Liver (tissue), 9 donors: ENCODE measurements around the gene PDE12. TPM values are rescaled to one million over a fixed set of nuclear protein-coding genes. Genes with fewer than 3 reads are reported as not detected.
A peak's percentile ranks its signal among the peaks of the same experiment; 100 is the strongest.

Experiments used
- DNase-seq: peaks from one replicate; pipeline ENCODE4 v3.0.0-alpha.2; 2017; ENCODE audit warnings: low spot score
- H3K27ac ChIP-seq, 2 donors: one replicate each; pipeline ENCODE4 v1.7.0; 2013; ENCODE audit warnings: inconsistent platforms in 2 of 2, low read length in 2 of 2, control low read depth in 1 of 2, low read depth in 1 of 2, mild to moderate bottlenecking in 1 of 2
- H3K27me3 ChIP-seq, 4 donors: one replicate each; pipeline versions ENCODE4 v1.6.1 to v1.7.0; 2013; ENCODE audit warnings: low read length in 3 of 4, inconsistent platforms in 1 of 4, mild to moderate bottlenecking in 1 of 4, moderate library complexity in 1 of 4; ENCODE audit not compliant: control insufficient read depth in 4 of 4, insufficient read depth in 4 of 4
- H3K36me3 ChIP-seq, 4 donors: one replicate each; pipeline versions ENCODE4 v1.6.1 to v1.7.0; 2013; ENCODE audit warnings: low read length in 3 of 4, mild to moderate bottlenecking in 3 of 4, low read depth in 1 of 4, moderate library complexity in 1 of 4; ENCODE audit not compliant: control insufficient read depth in 4 of 4, insufficient read depth in 3 of 4
- H3K4me1 ChIP-seq, 4 donors: one replicate each; pipeline versions ENCODE4 v1.6.1 to v1.7.0; 2013; ENCODE audit warnings: low read length in 3 of 4, mild to moderate bottlenecking in 3 of 4, moderate library complexity in 1 of 4; ENCODE audit not compliant: control insufficient read depth in 4 of 4, insufficient read depth in 4 of 4
- H3K4me3 ChIP-seq, 3 donors: one replicate each; pipeline versions ENCODE4 v1.6.1 to v1.7.0; 2013; ENCODE audit warnings: low read length in 3 of 3, control low read depth in 1 of 3, low read depth in 1 of 3, mild to moderate bottlenecking in 1 of 3
- H3K9ac ChIP-seq, 2 donors: one replicate each; pipeline ENCODE4 v1.7.0; 2013; ENCODE audit warnings: low read length in 2 of 2, mild to moderate bottlenecking in 2 of 2, moderate library complexity in 2 of 2, control low read depth in 1 of 2, low read depth in 1 of 2
- H3K9me3 ChIP-seq, 4 donors: one replicate each; pipeline versions ENCODE4 v1.6.1 to v1.7.0; 2013; ENCODE audit warnings: low read length in 3 of 4; ENCODE audit not compliant: control insufficient read depth in 4 of 4
- ATF3 ChIP-seq: IDR thresholded peaks from 2 replicates; pipeline ENCODE4 v1.6.1; 2016; ENCODE audit warnings: antibody characterized with exemption
- EGR1 ChIP-seq, 2 donors: IDR thresholded peaks; 2 replicates each; pipeline ENCODE4 v1.6.1; 2016 to 2018; ENCODE audit warnings: antibody characterized with exemption in 2 of 2, low read depth in 2 of 2
- FOXA1 ChIP-seq: IDR thresholded peaks from 2 replicates; pipeline ENCODE4 v1.6.1; 2016; ENCODE audit warnings: antibody characterized with exemption
- FOXA2 ChIP-seq: IDR thresholded peaks from 2 replicates; pipeline ENCODE4 v1.6.1; 2016; ENCODE audit warnings: antibody characterized with exemption
- GABPA ChIP-seq, 2 donors: IDR thresholded peaks in 1 of 2; conservative IDR thresholded peaks in 1 of 2; 2 replicates each; pipeline ENCODE4 v1.6.1; 2016; ENCODE audit warnings: antibody characterized with exemption in 2 of 2, mild to moderate bottlenecking in 1 of 2, moderate library complexity in 1 of 2
- HNF4A ChIP-seq, 2 donors: conservative IDR thresholded peaks; 2 replicates each; pipeline ENCODE4 v1.6.1; 2016; ENCODE audit warnings: antibody characterized with exemption in 2 of 2, mild to moderate bottlenecking in 2 of 2
- HNF4G ChIP-seq: IDR thresholded peaks from 2 replicates; pipeline ENCODE4 v1.6.1; 2016; ENCODE audit warnings: antibody characterized with exemption
- JUND ChIP-seq, 2 donors: IDR thresholded peaks; 2 replicates each; pipeline ENCODE4 v1.6.1; 2016; ENCODE audit warnings: antibody characterized with exemption in 2 of 2
- NR2F2 ChIP-seq: IDR thresholded peaks from 2 replicates; pipeline ENCODE4 v1.6.1; 2016; ENCODE audit warnings: antibody characterized with exemption
- RAD21 ChIP-seq, 2 donors: IDR thresholded peaks; 2 replicates each; pipeline ENCODE4 v1.6.1; 2016; ENCODE audit warnings: antibody characterized with exemption in 2 of 2, mild to moderate bottlenecking in 2 of 2
- RXRA ChIP-seq, 2 donors: IDR thresholded peaks; 2 replicates each; pipeline ENCODE4 v1.6.1; 2017 to 2018; ENCODE audit warnings: antibody characterized with exemption in 2 of 2, mild to moderate bottlenecking in 1 of 2
- SP1 ChIP-seq: IDR thresholded peaks from 2 replicates; pipeline ENCODE4 v1.6.1; 2018; ENCODE audit warnings: antibody characterized with exemption, mild to moderate bottlenecking
- TAF1 ChIP-seq: conservative IDR thresholded peaks from 2 replicates; pipeline ENCODE4 v1.6.1; 2016; ENCODE audit warnings: antibody characterized with exemption, mild to moderate bottlenecking
- YY1 ChIP-seq: IDR thresholded peaks from 2 replicates; pipeline ENCODE4 v1.6.1; 2016; ENCODE audit warnings: antibody characterized with exemption, mild to moderate bottlenecking
- ZBTB33 ChIP-seq: IDR thresholded peaks from 2 replicates; pipeline ENCODE4 v1.6.1; 2016; ENCODE audit warnings: antibody characterized with exemption
- WGBS: extraction: QIAGEN DNeasy Blood & Tissue Kit; methylation state at CpG from one replicate; pipeline ENCODE4 v1.1.7; 2013; 5-methylcytosine and 5-hydroxymethylcytosine counted together
- polyA plus RNA-seq, 2 donors: library from polyadenylated mRNA; stranded (reverse) in 1 of 2; unstranded in 1 of 2; fragments of 200-250 nt in 1 of 2; fragments of >200 nt in 1 of 2; fragmentation: Nextera tagmentation in 1 of 2; extraction: Ambion mirVana in 1 of 2; gene quantifications; one replicate each; pipeline versions ENCODE4 v1.2.1 to v1.2.3, GENCODE V29; 2013 to 2015
- total RNA-seq, 2 donors: library from RNA; depleted of rRNA; stranded (reverse); fragments of >200 nt; gene quantifications; one replicate each; pipeline ENCODE4 v1.2.3, GENCODE V29; 2014
- TF ChIP-seq, protein P1 (sequence below): fragments of 150-350 bp; IDR thresholded peaks from 2 replicates; pipeline ENCODE4 v1.5.1; 2017; ENCODE audit warnings: improper control_type of control experiment, low read depth, low read length; ENCODE audit not compliant: missing input control
- TF ChIP-seq, protein P2 (sequence below): IDR thresholded peaks from 2 replicates; pipeline ENCODE4 v1.6.1; 2016; ENCODE audit warnings: antibody characterized with exemption
- TF ChIP-seq, protein P3 (sequence below): IDR thresholded peaks from 2 replicates; pipeline ENCODE4 v1.6.1; 2016; ENCODE audit warnings: antibody characterized with exemption, mild to moderate bottlenecking
- donor health status: healthy.
- donor health status: healthy.
- donor health status: healthy.
- donor health status: healthy.
- donor health status: healthy.

PDE12 gene
- total and polyA plus RNA-seq, 4 donors: 4.8 to 17.8 (median 11.5) TPM

DNA sequence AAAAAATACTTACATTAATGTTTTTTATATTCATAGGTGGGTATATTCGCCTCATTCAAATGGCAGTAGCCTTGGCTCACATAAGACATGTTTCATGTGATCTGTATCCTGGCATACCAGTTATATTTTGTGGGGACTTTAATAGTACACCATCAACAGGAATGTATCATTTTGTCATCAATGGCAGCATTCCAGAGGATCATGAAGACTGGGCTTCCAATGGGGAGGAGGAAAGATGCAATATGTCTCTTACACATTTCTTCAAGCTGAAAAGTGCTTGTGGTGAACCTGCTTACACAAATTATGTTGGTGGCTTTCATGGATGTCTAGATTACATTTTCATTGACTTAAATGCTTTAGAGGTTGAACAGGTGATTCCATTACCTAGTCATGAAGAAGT lies 3.5 kb downstream of the PDE12 start:
- H3K27ac ChIP-seq: no peak overlapping the region
- 99% methylated on average over 1 of the region's 1 CpG for WGBS
- H3K9ac ChIP-seq: no peak overlapping the region
- no peak for DNase-seq
- H3K9me3 ChIP-seq: no peaks in the 10 kb centered on the region
- no peak overlapping the region for H3K4me3 ChIP-seq
- H3K4me1 ChIP-seq: peaks cover 11 to 20% (median 16%) of the 10 kb centered on the region in 4 donors
- H3K36me3 ChIP-seq: peaks cover 2 to 6% (median 4%) of the 10 kb centered on the region in 4 donors
- no peaks in the 10 kb centered on the region for H3K27me3 ChIP-seq
- TF ChIP-seq SP1: no peak
- no peak for TF ChIP-seq ZBTB33
- TF ChIP-seq HNF4G: no peak

DNA sequence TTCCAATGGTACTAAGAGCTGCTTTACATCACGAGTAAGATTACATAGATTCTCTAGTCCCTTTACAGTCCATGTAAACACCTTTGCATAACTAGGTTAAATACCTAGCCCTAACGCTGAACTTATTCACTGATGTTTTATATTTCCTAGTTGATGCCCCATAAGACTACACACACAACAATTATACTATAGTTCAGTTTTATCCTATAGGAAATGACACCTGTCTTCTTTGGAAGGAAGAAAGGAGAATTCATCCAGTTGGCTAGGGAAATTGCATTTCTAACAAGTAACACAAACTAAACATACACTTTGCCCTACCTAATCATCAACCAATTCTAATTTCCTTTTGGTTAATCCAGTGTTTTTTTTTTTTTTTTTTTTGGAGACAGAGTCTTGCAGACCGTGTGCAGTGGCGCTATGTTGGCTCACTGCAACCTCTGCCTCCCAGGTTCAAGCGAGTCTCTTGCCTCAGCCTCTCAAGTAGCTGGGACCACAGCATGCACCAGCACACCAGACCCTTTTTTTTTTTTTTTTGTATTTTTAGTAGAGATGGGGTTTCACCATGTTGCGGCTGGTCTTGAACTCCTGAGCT lies 13.9 kb downstream of the PDE12 start:
- H3K36me3 ChIP-seq: peaks cover 11 to 44% (median 27%) of the 10 kb centered on the region in 4 donors
- H3K27ac ChIP-seq: no peak overlapping the region
- DNase-seq: no peak

GRCh38 chr3:57570878-57571277 lies 14.8 kb downstream of the PDE12 start:
- Histone ChIP-seq H3K36me3 (peaks cover 11 to 53% (median 33%) of the 10 kb centered on the region in 4 donors), H3K4me1 (peaks cover 0 to 6% (median 3%) of the 10 kb centered on the region in 4 donors), H3K9me3 (no peaks in the 10 kb centered on the region), H3K27me3 (no peaks in the 10 kb centered on the region), H3K4me3 (no peak overlapping the region), H3K9ac (no peak overlapping the region), H3K27ac (no peak overlapping the region)
- 97% methylated on average over 2 of the region's 2 CpGs for WGBS
- no peak for DNase-seq
- TF ChIP-seq RXRA (IDR thresholded peaks at IDR 0.05) (no peak), HNF4A (conservative IDR thresholded peaks at IDR 0.05) (no peak), ZBTB33 (no peak), NR2F2 (no peak), TAF1 (no peak), SP1 (no peak), ATF3 (no peak), FOXA2 (no peak), YY1 (no peak), RAD21 (IDR thresholded peaks at IDR 0.05) (no peak), JUND (IDR thresholded peaks at IDR 0.05) (no peak), EGR1 (IDR thresholded peaks at IDR 0.05; ENCODE audit: low read depth in 2 of 2) (no peak), GABPA (IDR thresholded peaks at IDR 0.05 in 1 of 2, conservative IDR thresholded peaks at IDR 0.05 in 1 of 2) (no peak), HNF4G (no peak), FOXA1 (no peak)
- TF ChIP-seq, protein P1, sequence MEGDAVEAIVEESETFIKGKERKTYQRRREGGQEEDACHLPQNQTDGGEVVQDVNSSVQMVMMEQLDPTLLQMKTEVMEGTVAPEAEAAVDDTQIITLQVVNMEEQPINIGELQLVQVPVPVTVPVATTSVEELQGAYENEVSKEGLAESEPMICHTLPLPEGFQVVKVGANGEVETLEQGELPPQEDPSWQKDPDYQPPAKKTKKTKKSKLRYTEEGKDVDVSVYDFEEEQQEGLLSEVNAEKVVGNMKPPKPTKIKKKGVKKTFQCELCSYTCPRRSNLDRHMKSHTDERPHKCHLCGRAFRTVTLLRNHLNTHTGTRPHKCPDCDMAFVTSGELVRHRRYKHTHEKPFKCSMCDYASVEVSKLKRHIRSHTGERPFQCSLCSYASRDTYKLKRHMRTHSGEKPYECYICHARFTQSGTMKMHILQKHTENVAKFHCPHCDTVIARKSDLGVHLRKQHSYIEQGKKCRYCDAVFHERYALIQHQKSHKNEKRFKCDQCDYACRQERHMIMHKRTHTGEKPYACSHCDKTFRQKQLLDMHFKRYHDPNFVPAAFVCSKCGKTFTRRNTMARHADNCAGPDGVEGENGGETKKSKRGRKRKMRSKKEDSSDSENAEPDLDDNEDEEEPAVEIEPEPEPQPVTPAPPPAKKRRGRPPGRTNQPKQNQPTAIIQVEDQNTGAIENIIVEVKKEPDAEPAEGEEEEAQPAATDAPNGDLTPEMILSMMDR: no peak
- TF ChIP-seq, protein P2, sequence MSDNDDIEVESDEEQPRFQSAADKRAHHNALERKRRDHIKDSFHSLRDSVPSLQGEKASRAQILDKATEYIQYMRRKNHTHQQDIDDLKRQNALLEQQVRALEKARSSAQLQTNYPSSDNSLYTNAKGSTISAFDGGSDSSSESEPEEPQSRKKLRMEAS: no peak
- TF ChIP-seq, protein P3, sequence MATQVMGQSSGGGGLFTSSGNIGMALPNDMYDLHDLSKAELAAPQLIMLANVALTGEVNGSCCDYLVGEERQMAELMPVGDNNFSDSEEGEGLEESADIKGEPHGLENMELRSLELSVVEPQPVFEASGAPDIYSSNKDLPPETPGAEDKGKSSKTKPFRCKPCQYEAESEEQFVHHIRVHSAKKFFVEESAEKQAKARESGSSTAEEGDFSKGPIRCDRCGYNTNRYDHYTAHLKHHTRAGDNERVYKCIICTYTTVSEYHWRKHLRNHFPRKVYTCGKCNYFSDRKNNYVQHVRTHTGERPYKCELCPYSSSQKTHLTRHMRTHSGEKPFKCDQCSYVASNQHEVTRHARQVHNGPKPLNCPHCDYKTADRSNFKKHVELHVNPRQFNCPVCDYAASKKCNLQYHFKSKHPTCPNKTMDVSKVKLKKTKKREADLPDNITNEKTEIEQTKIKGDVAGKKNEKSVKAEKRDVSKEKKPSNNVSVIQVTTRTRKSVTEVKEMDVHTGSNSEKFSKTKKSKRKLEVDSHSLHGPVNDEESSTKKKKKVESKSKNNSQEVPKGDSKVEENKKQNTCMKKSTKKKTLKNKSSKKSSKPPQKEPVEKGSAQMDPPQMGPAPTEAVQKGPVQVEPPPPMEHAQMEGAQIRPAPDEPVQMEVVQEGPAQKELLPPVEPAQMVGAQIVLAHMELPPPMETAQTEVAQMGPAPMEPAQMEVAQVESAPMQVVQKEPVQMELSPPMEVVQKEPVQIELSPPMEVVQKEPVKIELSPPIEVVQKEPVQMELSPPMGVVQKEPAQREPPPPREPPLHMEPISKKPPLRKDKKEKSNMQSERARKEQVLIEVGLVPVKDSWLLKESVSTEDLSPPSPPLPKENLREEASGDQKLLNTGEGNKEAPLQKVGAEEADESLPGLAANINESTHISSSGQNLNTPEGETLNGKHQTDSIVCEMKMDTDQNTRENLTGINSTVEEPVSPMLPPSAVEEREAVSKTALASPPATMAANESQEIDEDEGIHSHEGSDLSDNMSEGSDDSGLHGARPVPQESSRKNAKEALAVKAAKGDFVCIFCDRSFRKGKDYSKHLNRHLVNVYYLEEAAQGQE: no peak

More for the DNA sequence above, 13.9 kb downstream of the PDE12 start:
- peak in 1 of 2 donors; percentile 10 for TF ChIP-seq HNF4A (conservative IDR thresholded peaks at IDR 0.05)
- no peak for TF ChIP-seq EGR1 (IDR thresholded peaks at IDR 0.05; ENCODE audit: low read depth in 2 of 2)
- peaks cover 0 to 6% (median 3%) of the 10 kb centered on the region in 4 donors for H3K4me1 ChIP-seq
- WGBS: 76% methylated on average over 6 of the region's 6 CpGs
- H3K9ac ChIP-seq: no peak overlapping the region
- no peak overlapping the region for H3K4me3 ChIP-seq
- H3K27me3 ChIP-seq: no peaks in the 10 kb centered on the region
- no peaks in the 10 kb centered on the region for H3K9me3 ChIP-seq
